HCEC 1CT (cell line): Measurements from ENCODE around the gene C14orf180.

Experiments used
- DNase-seq: peaks from one replicate; pipeline ENCODE4 v3.0.0-alpha.2; 2017

The C14orf180 gene

GRCh38 chr14:104594310-104595046 is 14.9 kb downstream of the C14orf180 start:
- DNase-seq, result no peak

- no peak for DNase-seq
These were observed 15.6 kb downstream of the C14orf180 start for GRCh38 chr14:104595116-104595675.

DNA sequence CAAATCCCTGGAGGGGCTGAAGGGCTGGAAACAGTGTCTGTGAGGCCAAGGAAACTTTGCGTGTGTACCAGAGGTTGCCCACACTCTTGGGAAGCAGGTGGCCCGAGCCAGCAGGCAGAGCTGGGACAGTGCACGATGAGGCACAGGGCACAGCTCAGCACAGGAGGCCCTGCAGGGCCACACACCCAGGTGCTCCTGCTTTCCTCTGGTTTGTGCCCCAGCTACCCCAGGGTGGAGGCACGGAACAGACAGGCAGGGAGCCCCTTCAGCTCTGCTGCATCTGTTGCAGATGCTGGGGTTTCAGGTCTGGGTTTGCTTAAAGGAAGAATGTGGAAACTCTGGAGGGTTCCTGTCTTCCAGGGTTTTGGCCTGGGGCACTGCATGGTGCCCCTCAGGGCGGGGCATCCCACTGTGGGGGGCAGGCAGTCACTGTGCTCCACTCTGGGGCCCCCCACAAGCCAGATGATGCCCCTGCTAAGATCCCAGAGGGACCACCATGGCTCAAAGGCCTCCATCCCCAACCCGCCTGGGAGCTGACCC is 16.4 kb downstream of the C14orf180 start:
- no peak for DNase-seq

- DNase-seq, result no peak
These were observed 16.9 kb downstream of the C14orf180 start for GRCh38 chr14:104596451-104596918.

DNA sequence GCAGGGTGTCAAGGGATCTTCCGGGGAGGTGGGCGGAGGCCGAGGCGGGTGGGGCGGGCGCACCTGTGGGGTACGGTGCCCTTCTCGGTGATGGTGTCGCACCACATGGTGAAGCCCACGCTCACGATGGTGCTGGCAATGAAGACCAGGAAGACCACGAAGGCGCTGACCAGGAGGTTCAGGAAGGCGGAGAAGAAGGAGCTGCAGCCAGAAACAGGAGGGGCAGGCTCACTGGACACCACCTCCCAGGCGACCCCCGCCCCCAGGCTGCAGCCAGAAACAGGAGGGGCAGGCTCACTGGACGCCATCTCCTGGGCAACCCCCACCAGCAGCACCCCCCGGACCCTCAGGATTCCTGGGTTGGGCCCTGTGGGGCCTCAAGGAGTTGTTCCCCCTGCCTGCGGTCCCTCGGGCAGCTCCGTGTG is 17.4 kb downstream of the C14orf180 start:
- no peak for DNase-seq

DNA sequence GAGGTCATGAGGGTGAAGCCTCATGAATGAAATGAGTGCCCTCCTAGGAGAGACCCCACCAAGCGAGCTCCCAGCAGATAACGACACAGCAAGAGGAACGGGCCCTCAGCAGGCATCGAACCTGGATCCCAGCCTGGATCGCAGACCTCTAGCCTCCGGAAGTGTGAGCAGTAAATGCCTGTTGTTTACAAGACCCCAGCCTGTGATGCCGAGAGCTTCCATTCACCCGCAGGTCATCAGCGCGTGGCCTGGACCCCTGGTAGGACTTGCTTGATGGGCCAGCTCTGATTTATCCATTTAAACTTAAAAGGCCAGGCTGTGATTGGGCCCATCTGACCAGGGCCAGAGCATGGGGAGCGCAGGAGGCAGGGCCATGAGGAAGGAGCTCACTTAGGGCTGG is 18.0 kb downstream of the C14orf180 start:
- no peak for DNase-seq

GRCh38 chr14:104598039-104598909 is 18.7 kb downstream of the C14orf180 start:
- no peak for DNase-seq

DNA sequence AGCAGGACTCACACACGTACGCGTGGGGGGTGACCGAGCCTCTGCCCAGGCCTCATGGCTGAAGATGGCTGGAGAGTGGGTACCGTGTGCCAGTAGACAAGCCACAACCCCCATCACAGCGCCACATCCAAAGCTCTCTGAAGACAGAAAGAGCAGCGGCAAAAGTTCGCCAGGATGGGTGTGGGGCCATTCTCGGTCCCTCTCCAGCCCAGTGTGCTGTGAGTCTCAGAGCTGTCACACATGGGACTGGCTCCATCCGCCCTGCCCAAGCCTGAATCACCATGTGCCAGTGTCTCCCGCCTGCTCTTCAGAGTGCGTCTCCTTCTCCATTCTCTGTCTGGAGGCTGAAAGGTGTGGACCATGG is 19.3 kb downstream of the C14orf180 start:
- DNase-seq, result no peak

GRCh38 chr14:104599446-104599845 is 19.9 kb downstream of the C14orf180 start:
- no peak for DNase-seq

DNA sequence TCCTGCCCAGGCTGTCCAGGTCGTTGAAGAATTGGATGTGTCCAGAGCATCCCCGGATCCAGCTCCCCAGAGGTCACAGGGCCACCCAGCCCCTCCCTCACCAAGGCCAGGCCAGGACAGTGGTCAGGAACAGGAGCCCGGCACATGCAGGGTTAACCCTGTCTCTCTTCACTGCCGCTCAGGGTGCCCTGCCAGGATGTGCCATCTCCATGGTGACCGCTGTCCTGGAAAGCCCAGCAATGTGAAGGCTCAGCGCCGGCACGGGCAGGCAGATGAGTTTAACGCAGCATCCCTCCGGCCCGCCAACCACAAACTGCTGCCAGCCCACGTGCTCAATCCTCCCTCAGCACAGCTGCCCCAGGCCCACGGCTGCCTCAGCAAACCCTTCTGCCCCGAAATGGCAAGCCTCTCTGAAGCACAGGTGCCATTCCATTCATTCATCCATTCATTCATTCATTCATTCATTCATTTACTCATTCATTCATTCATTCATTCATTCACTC is 20.6 kb downstream of the C14orf180 start:
- no peak for DNase-seq

- no peak for DNase-seq
These were observed 21.2 kb downstream of the C14orf180 start for GRCh38 chr14:104600805-104601204.

DNA sequence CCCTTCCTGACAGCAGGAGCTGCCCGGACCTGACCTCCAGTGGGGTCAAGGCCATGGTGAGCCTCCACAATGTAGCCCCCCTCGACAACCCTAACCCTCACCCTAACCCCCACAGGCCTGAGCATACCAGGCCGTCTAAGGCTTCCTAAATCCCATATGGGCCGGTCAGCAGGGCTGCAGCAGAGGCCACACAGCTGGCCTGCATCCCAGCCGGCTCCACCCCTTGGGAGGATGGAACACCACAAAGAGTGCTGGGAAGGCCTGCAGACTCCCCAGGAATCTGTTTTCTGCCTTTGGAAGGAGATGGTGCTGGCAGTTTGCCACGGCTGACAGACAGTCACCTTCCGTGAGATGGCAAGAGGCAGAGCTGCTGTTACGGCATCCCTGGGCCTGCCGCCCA is 22.2 kb downstream of the C14orf180 start:
- no peak for DNase-seq

DNA sequence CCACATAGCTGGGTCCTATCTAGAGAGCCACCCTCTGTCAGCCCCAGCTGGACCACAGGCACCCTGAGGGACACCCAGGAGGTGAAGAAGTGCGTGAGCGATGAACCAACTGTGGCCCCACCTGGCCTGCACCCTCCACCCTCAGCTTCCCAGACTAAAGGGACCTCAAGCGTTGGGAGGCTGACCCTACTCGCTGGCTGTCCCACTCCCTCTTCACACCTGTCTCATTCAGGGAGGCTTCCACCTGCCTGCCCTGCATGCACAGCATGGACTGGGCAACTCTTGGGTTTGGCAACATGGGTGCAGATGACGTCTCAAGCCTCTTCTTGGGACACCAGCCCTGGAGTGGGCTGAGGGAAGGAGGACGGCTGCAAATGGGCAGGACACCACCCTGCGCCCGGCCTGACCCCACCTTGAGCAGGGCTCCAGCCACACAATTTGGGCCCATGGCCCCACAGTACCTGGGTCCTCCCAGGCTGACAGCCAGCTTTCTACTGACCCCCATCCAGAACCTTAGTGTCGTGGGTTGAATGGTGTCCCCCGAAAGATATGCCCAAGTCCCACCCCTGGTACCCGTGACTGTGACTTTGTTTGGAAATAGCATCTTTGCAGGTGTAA is 22.9 kb downstream of the C14orf180 start:
- no peak for DNase-seq

- DNase-seq, result no peak
These were observed 23.4 kb downstream of the C14orf180 start for GRCh38 chr14:104602933-104603325.

DNA sequence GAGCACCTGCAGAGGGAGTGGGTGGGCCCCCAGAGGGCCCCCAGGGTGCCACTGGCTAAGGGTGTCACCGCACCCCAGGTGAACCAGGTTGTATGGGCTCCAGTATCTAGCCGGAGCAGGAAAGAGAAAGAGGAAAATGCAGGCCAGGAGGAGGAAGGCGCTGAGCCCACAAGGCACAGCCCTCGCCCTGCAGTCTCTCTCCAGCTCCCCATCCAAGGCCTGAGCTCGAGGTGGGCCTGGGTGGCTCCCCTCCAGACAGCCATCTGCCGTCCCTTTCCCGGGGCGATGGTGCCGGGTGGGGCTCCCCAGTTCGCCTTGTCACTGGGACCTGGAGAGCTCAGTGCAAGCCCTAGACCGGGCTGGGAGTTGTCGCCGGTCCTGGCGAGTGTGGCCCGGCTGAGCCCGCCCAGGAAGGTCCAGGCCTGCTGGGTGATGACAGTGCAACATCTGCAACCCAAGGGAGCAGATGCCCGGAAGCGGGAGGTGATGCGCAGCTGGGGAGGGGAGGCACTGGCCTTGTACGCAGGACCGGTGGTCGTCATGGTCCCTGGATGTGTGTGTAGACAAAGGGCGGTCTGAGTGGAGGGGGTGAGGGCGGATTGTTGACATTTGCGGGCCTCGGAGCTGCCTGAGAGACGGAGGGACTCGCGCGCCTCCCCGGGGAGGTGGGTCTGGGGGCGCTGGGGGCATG is 24.3 kb downstream of the C14orf180 start:
- DNase-seq, result no peak

GRCh38 chr14:104604458-104605449 is 25.2 kb downstream of the C14orf180 start, which contains the start of gene TMEM179:
Gene TMEM179, minus strand, starts transcription at chr14:104604772. Its CDS starts 31 bp downstream, at chr14:104604741.
- no peak for DNase-seq

GRCh38 chr14:104609666-104610065 is 30.1 kb downstream of the C14orf180 start:
- no peak for DNase-seq

- DNase-seq, result no peak
These were observed 31.3 kb downstream of the C14orf180 start for GRCh38 chr14:104610749-104611310.

GRCh38 chr14:104611881-104612280 is 32.3 kb downstream of the C14orf180 start:
- no peak for DNase-seq

DNA sequence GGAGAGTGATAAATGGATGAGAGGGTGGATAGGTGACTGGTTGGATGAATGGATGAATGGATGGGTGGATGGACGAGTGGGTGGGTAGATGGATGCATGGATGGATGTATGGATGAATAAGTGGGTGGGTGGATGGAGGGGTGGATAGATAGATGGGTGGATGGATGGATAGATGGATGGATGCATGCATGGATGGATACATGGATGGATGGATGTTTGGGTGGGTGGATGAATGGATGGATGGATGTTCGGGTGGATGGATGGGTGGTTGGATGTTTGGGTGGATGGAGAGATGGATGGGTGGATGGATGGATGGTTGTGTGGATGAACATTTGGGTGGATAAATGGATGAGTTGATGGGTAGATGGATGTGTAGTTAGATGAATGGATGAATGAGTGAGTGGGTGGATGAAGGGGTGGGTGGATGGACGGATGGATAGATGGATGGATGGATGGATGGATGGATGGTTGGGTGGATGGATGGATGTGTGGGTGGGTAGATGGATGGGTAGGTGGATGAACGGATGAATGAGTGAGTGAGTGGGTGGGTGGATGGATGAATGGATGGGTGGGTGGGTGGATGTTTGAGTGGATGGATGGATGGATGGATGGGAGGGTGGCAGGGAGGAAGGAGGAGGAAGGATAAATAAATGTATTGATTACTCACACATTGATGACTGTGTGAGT is 34.7 kb downstream of the C14orf180 start:
- DNase-seq, result no peak
